H1 (cell line): Measurements from ENCODE around the gene ACTG2. TPM values are rescaled to one million over a fixed set of nuclear protein-coding genes. Genes with fewer than 3 reads are reported as not detected.

Experiments used
- CTCF ChIA-PET: fragments of 300-600 bp; sonication (Branson Sonifier 250); formaldehyde crosslinking; loops from one replicate; lab custom pipeline; 2021; ENCODE audit not compliant: partially characterized antibody; lab: Charles Lee
- POLR2A ChIA-PET: fragments of 300-600 bp; sonication (Branson Sonifier 250); formaldehyde crosslinking; loops from one replicate; lab custom pipeline; 2021; ENCODE audit warnings: inconsistent platforms; ENCODE audit not compliant: partially characterized antibody; lab: Charles Lee
- DNase-seq, 2 experiments: peaks; one replicate each; pipeline versions ENCODE4 v3.0.0 to v3.0.0-alpha.2; 2010 to 2022; ENCODE audit warnings: low spot score in 2 of 2, low read depth in 1 of 2, mixed read lengths in 1 of 2
- FAIRE-seq: peaks from 2 replicates; lab custom pipeline; 2011; peaks lifted over from hg19 to GRCh38; lab: Jason Lieb, UNC
- H2AFZ ChIP-seq: 2 replicates; pipeline ENCODE4 v1.8.1; 2012; ENCODE audit warnings: low read length, inconsistent platforms
- H2AK5ac ChIP-seq: 2 replicates; pipeline ENCODE4 v1.6.1; 2013; ENCODE audit warnings: low read depth, low read length
- H2BK120ac ChIP-seq: replicated peaks from 2 replicates; pipeline ENCODE3; 2013; ENCODE audit warnings: low read depth, low read length, inconsistent platforms
- H2BK12ac ChIP-seq: 2 replicates; pipeline ENCODE4 v1.6.1; 2013; ENCODE audit warnings: low read depth, low read length
- H2BK15ac ChIP-seq: 2 replicates; pipeline ENCODE4 v1.6.1; 2013; ENCODE audit warnings: low read length
- H2BK20ac ChIP-seq: 2 replicates; pipeline ENCODE4 v1.6.1; 2013; ENCODE audit warnings: low read length
- H2BK5ac ChIP-seq: 2 replicates; pipeline ENCODE4 v1.6.1; 2013; ENCODE audit warnings: low read depth, low read length
- H3K14ac ChIP-seq: 2 replicates; pipeline ENCODE4 v1.6.1; 2013; ENCODE audit warnings: inconsistent platforms; ENCODE audit not compliant: insufficient read length
- H3K18ac ChIP-seq: 2 replicates; pipeline ENCODE4 v1.6.1; 2013; ENCODE audit warnings: low read length; ENCODE audit errors: extremely low read depth
- H3K23ac ChIP-seq: 2 replicates; pipeline ENCODE4 v1.6.1; 2013; ENCODE audit warnings: inconsistent platforms; ENCODE audit not compliant: insufficient read length
- H3K23me2 ChIP-seq: 2 replicates; pipeline ENCODE4 v1.6.1; 2013; ENCODE audit warnings: low read depth, low read length
- H3K27ac ChIP-seq: 2 replicates; pipeline ENCODE4 v1.6.1; 2011; ENCODE audit warnings: low read depth, low read length, inconsistent platforms
- H3K27me3 ChIP-seq, 4 experiments: replicated peaks in 1 of 4; 1 replicate in 1 of 4; 2 replicates in 3 of 4; pipeline versions ENCODE4 v1.6.1 to v1.8.1; 2011 to 2013; ENCODE audit warnings: low read length in 3 of 4, mild to moderate bottlenecking in 3 of 4, inconsistent platforms in 2 of 4, mixed read lengths in 2 of 4, moderate library complexity in 1 of 4; ENCODE audit not compliant: control insufficient read depth in 3 of 4, insufficient read depth in 3 of 4; ENCODE audit errors: extremely low read depth in 1 of 4
- H3K36me3 ChIP-seq, 4 experiments: 2 replicates each; pipeline versions ENCODE4 v1.6.1 to v1.8.1; 2011 to 2013; ENCODE audit warnings: mild to moderate bottlenecking in 4 of 4, low read length in 3 of 4, moderate library complexity in 2 of 4, control low read depth in 1 of 4, inconsistent platforms in 1 of 4; ENCODE audit not compliant: insufficient read depth in 4 of 4, control insufficient read depth in 2 of 4
- H3K4ac ChIP-seq: replicated peaks from 2 replicates; pipeline ENCODE3; 2013; ENCODE audit warnings: low read length, low read depth, mixed read lengths, inconsistent platforms; ENCODE audit not compliant: insufficient read length
- H3K4me1 ChIP-seq, 4 experiments: replicated peaks in 1 of 4; 1 replicate in 1 of 4; 2 replicates in 3 of 4; pipeline versions ENCODE4 v1.6.1 to v1.8.1; 2011 to 2013; ENCODE audit warnings: low read length in 3 of 4, inconsistent platforms in 2 of 4, mixed read lengths in 1 of 4; ENCODE audit not compliant: insufficient read depth in 4 of 4, control insufficient read depth in 3 of 4
- H3K4me2 ChIP-seq, 2 experiments: 2 replicates each; pipeline versions ENCODE4 v1.6.1 to v1.8.1; 2011 to 2013; ENCODE audit warnings: low read depth in 2 of 2, low read length in 2 of 2, control low read depth in 1 of 2, inconsistent platforms in 1 of 2, mild to moderate bottlenecking in 1 of 2; ENCODE audit not compliant: insufficient read depth in 1 of 2
- H3K4me3 ChIP-seq, 4 experiments: fragments of 200-600, 300-600 bp in 1 of 4; sonication (generic), shearing (Covaris generic), sonication (Bioruptor Twin) in 1 of 4; 2 replicates each; pipeline versions ENCODE4 v1.5.1 to v1.8.1; 2011 to 2016; ENCODE audit warnings: low read length in 4 of 4, low read depth in 3 of 4, control low read depth in 2 of 4, inconsistent platforms in 2 of 4, mild to moderate bottlenecking in 2 of 4, mixed read lengths in 1 of 4, moderate library complexity in 1 of 4; ENCODE audit not compliant: insufficient read depth in 2 of 4; ENCODE audit errors: extremely low read depth in 1 of 4
- H3K56ac ChIP-seq: replicated peaks from 2 replicates; pipeline ENCODE3; 2013; ENCODE audit warnings: low read depth, mild to moderate bottlenecking, mixed read lengths, low read length, inconsistent platforms; ENCODE audit not compliant: insufficient read length
- H3K79me1 ChIP-seq: 2 replicates; pipeline ENCODE4 v1.6.1; 2013; ENCODE audit warnings: low read depth, low read length, control low read depth
- H3K79me2 ChIP-seq, 2 experiments: 2 replicates each; pipeline versions ENCODE4 v1.6.1 to v1.8.1; 2012 to 2013; ENCODE audit warnings: low read length in 2 of 2, mild to moderate bottlenecking in 2 of 2, inconsistent platforms in 1 of 2; ENCODE audit not compliant: insufficient read depth in 2 of 2, control insufficient read depth in 1 of 2
- H3K9ac ChIP-seq, 4 experiments: replicated peaks in 1 of 4; 1 replicate in 1 of 4; 2 replicates in 3 of 4; pipeline versions ENCODE4 v1.6.1 to v1.8.1; 2011 to 2013; ENCODE audit warnings: low read depth in 3 of 4, low read length in 3 of 4, control low read depth in 2 of 4, mild to moderate bottlenecking in 2 of 4, moderate library complexity in 2 of 4, inconsistent platforms in 1 of 4; ENCODE audit errors: extremely low read depth in 1 of 4
- H3K9me3 ChIP-seq, 2 experiments: 2 replicates each; pipeline versions ENCODE4 v1.6.1 to v1.8.1; 2012 to 2013; ENCODE audit warnings: mild to moderate bottlenecking in 2 of 2, moderate library complexity in 2 of 2, control low read depth in 1 of 2, inconsistent platforms in 1 of 2, low read depth in 1 of 2, low read length in 1 of 2, mixed read lengths in 1 of 2; ENCODE audit not compliant: insufficient read depth in 2 of 2
- H4K20me1 ChIP-seq, 2 experiments: replicated peaks in 1 of 2; 2 replicates each; pipeline versions ENCODE3 to v1.8.1; 2011 to 2013; ENCODE audit warnings: inconsistent platforms in 2 of 2, low read length in 2 of 2, mild to moderate bottlenecking in 1 of 2; ENCODE audit not compliant: insufficient read depth in 2 of 2, control insufficient read depth in 1 of 2
- H4K5ac ChIP-seq: 2 replicates; pipeline ENCODE4 v1.6.1; 2013; ENCODE audit warnings: low read length, low read depth, mixed read lengths, inconsistent platforms; ENCODE audit not compliant: insufficient read length
- H4K8ac ChIP-seq: 2 replicates; pipeline ENCODE4 v1.8.0; 2013; ENCODE audit warnings: mild to moderate bottlenecking, moderate library complexity, low read length, inconsistent platforms; ENCODE audit not compliant: insufficient read depth; ENCODE audit errors: extremely low read depth
- H4K91ac ChIP-seq: replicated peaks from 2 replicates; pipeline ENCODE3; 2013; ENCODE audit warnings: low read length, mixed read lengths, inconsistent platforms; ENCODE audit not compliant: insufficient read length
- CEBPB ChIP-seq: IDR thresholded peaks from 2 replicates; pipeline ENCODE4 v1.6.1; 2012; ENCODE audit warnings: low read depth, low read length
- CREB1 ChIP-seq: IDR thresholded peaks from 2 replicates; pipeline ENCODE4 v1.6.1; 2012; ENCODE audit warnings: inconsistent platforms
- E2F6 ChIP-seq: IDR thresholded peaks from 2 replicates; pipeline ENCODE4 v1.6.1; 2012; ENCODE audit warnings: inconsistent platforms
- TEAD4 ChIP-seq: IDR thresholded peaks from 2 replicates; pipeline ENCODE4 v1.6.1; 2012; ENCODE audit warnings: low read depth, low read length, inconsistent platforms, mixed read lengths
- WGBS, 2 experiments: shearing (Covaris generic) in 1 of 2; methylation state at CpG; one replicate each; pipeline versions ENCODE4 v1.1.6 to v1.1.7; 2013 to 2015; ENCODE audit warnings: low lambda C conversion rate in 2 of 2, mixed read lengths in 2 of 2, inconsistent platforms in 1 of 2, low coverage in 1 of 2, missing lambda C conversion rate in 1 of 2; ENCODE audit not compliant: insufficient replicate concordance in 2 of 2, insufficient coverage in 1 of 2, insufficient read length in 1 of 2; ENCODE audit errors: extremely low coverage in 1 of 2, missing lambda C conversion rate in 1 of 2; 5-methylcytosine and 5-hydroxymethylcytosine counted together
- polyA plus RNA-seq, 7 experiments: library from polyadenylated mRNA; depleted of rRNA in 3 of 7; stranded (reverse) in 5 of 7; unstranded in 2 of 7; fragments of >200 nt in 5 of 7; fragments of 200-250 nt in 2 of 7; gene quantifications; 1 replicate in 5 of 7; 2 replicates in 1 of 7; 4 replicates in 1 of 7; pipeline versions ENCODE4 v1.2.1 to v1.2.3, GENCODE V29; 2011 to 2013; ENCODE audit warnings: missing spikeins in 2 of 7, mixed read lengths in 2 of 7
- total RNA-seq: library from RNA; stranded (reverse); fragmentation: NEBNext Ultra II Directional; extraction: Animal tissue kit (Norgen Biotek cat#: 25700); gene quantifications from 2 replicates; pipeline ENCODE4 v1.2.1, GENCODE V29; 2021

ACTG2 gene
- total and polyA plus RNA-seq, 2 of the 8 experiments (the other 6 are each of a cell fraction or from before 2014, with no cell fraction given): 6.2 to 13.7 TPM

- no peak for DNase-seq
- Histone ChIP-seq H2BK12ac (no peak overlapping the region), H2AK5ac (no peak overlapping the region), H3K23me2 (no peaks in the 10 kb centered on the region), H3K23ac (no peak overlapping the region), H2BK15ac (no peak overlapping the region), H3K79me1 (no peaks in the 10 kb centered on the region), H2BK120ac (no peak overlapping the region), H3K36me3 (no peaks in the 10 kb centered on the region), H3K18ac (no peak overlapping the region), H3K9me3 (no peaks in the 10 kb centered on the region), H2AFZ (no peak overlapping the region), H3K4me1 (peaks cover 0 to 7% (median 4%) of the 10 kb centered on the region in 4 experiments; a peak in 4 of 7 replicates), H4K5ac (no peak overlapping the region), H4K20me1 (no peaks in the 10 kb centered on the region), H3K27me3 (no peaks in the 10 kb centered on the region), H3K4me2 (no peak overlapping the region), H3K14ac (no peak overlapping the region), H2BK20ac (no peak overlapping the region), H4K91ac (no peak overlapping the region), H4K8ac (no peak overlapping the region), H3K4ac (no peak overlapping the region), H2BK5ac (no peak overlapping the region), H3K56ac (no peak overlapping the region), H3K79me2 (no peaks in the 10 kb centered on the region), H3K9ac (no peak overlapping the region), H3K27ac (no peak overlapping the region), H3K4me3 (no peak overlapping the region)
- FAIRE-seq: no peak
- POLR2A ChIA-PET: no interaction called here
- CTCF ChIA-PET: interaction anchor here (0.5 to 1.7 kb wide), 6 partner anchors 9 to 70 kb away, joined by 3 to 5 read pairs (median 3); no protein-coding TSS in a partner anchor
- WGBS, 2 experiments: 80% methylated on average over 2 of the region's 2 CpGs; no CpG with 5 or more reads in 1 of the 2 experiments
- TF ChIP-seq TEAD4: no peak
- TF ChIP-seq CEBPB: no peak
- no peak for TF ChIP-seq E2F6
- TF ChIP-seq CREB1: no peak
These were observed 1.7 kb downstream of the ACTG2 start for GRCh38 chr2:73894475-73894850.
